BLaER1 treated with 17β-estradiol and CSF1 and Interleukin-3, amounts not matched to agents 10 nM and 100 nM (cell line): Measurements from ENCODE around the gene CCDC144A.
"Not testable (repeated sequence)": the region's sequence is repeated elsewhere in the genome, so short reads cannot be mapped to it uniquely, and the experiment has no call there.

Experiments used
- H3K27ac ChIP-seq, 11 experiments: shearing (Covaris generic); formaldehyde crosslinking; 2 replicates each; pipeline ENCODE4 v1.8.1; 2022
- H3K27me3 ChIP-seq, 11 experiments: shearing (Covaris generic); formaldehyde crosslinking; 2 replicates each; pipeline ENCODE4 v1.8.1; 2022
- H3K36me3 ChIP-seq, 11 experiments: shearing (Covaris generic); formaldehyde crosslinking; 2 replicates each; pipeline ENCODE4 v1.8.1; 2022
- H3K4me1 ChIP-seq, 10 experiments: shearing (Covaris generic); formaldehyde crosslinking; 2 replicates each; pipeline ENCODE4 v1.8.1; 2022
- H3K4me2 ChIP-seq, 11 experiments: shearing (Covaris generic); formaldehyde crosslinking; 2 replicates each; pipeline ENCODE4 v1.8.1; 2022
- H3K4me3 ChIP-seq, 10 experiments: shearing (Covaris generic); formaldehyde crosslinking; 2 replicates each; pipeline ENCODE4 v1.8.1; 2022
- H3K9ac ChIP-seq, 11 experiments: shearing (Covaris generic); formaldehyde crosslinking; 2 replicates each; pipeline ENCODE4 v1.8.1; 2022
- H3K9me3 ChIP-seq, 11 experiments: shearing (Covaris generic); formaldehyde crosslinking; replicated peaks in 1 of 11; 2 replicates each; pipeline ENCODE4 v1.8.1; 2022
- H4K20me1 ChIP-seq, 11 experiments: shearing (Covaris generic); formaldehyde crosslinking; 2 replicates each; pipeline ENCODE4 v1.8.1; 2022
- Cebpa-rat ChIP-seq, 11 experiments: shearing (Covaris generic); IDR thresholded peaks; 2 replicates each; pipeline ENCODE4 v1.8.1; 2022

Gene CCDC144A

DNA sequence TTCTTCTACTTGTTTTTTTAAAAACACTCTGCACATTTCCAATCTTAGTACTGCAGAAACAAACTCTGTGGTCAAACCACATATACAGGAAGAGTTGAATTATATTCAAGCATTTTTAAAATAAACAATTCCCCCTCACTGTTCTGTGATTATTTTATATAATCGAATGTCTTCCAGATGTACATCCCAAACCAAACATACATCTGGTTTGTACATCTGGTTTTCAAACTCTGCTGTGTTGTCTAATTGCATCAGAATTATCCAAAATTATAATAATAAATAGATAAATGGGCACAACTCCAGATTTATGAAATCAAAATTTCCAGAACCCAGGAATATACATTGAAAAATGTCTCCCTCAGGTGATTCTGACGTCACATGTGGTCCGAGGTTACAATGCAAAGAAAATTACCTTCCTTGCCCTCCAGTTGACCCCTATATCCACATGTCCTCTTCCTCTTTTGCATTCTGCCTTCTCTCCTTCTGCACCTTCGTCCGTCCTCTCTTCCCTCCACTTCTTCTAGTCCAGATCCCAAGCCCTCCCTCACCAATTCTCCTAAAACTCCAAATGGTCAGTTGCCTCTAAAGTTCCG is 13.3 kb upstream of the CCDC144A start:
- H3K4me2 ChIP-seq = no peak overlapping the region
- TF ChIP-seq Cebpa-rat (IDR thresholded peaks at IDR 0.05) = no peak
- 0 out of 20 replicates have a peak, but pooled peaks cover 0 to 8% (median 0%) of the 10 kb centered on the region in 10 experiments for H3K4me1 ChIP-seq
- H3K9me3 ChIP-seq = 0 out of 22 replicates have a peak, but pooled peaks cover 0 to 4% (median 0%) of the 10 kb centered on the region in 11 experiments
- H3K4me3 ChIP-seq = no peak overlapping the region
- H3K9ac ChIP-seq = no peak overlapping the region
- 0 out of 22 replicates have a peak, but pooled peaks cover 0 to 3% (median 0%) of the 10 kb centered on the region in 11 experiments for H3K27me3 ChIP-seq
- H3K36me3 ChIP-seq = no peaks in the 10 kb centered on the region
- no peak overlapping the region for H3K27ac ChIP-seq
- H4K20me1 ChIP-seq = no peaks in the 10 kb centered on the region

GRCh38 chr17:16683290-16684138 is 6.5 kb upstream of the CCDC144A start:
- not testable (repeated sequence) for H3K4me1 ChIP-seq, H4K20me1 ChIP-seq, H3K9me3 ChIP-seq, H3K9ac ChIP-seq, H3K36me3 ChIP-seq, H3K27ac ChIP-seq
- Histone ChIP-seq H3K4me2 (peak overlapping the region; percentile 26 to 65 (median 48); a peak in 17 of 22 replicates), H3K27me3 (peaks cover 13 to 25% (median 22%) of the 10 kb centered on the region in 11 experiments; a peak in 21 of 22 replicates), H3K4me3 (peak overlapping the region in 5 of 10 experiments; percentile 12 to 41 (median 31); a peak in 3 of 20 replicates)

GRCh38 chr17:16686019-16686418 is 4.0 kb upstream of the CCDC144A start:
- not testable (repeated sequence) for H3K27ac ChIP-seq

GRCh38 chr17:16687151-16687550 is 2.9 kb upstream of the CCDC144A start:
- peaks cover 13 to 23% (median 19%) of the 10 kb centered on the region in 11 experiments; a peak in 21 of 22 replicates for H3K27me3 ChIP-seq
- not testable (repeated sequence) for H3K27ac ChIP-seq, H3K36me3 ChIP-seq, H4K20me1 ChIP-seq, H3K4me1 ChIP-seq, H3K4me2 ChIP-seq, H3K4me3 ChIP-seq, H3K9ac ChIP-seq
- H3K9me3 ChIP-seq = peaks cover 3 to 19% (median 12%) of the 10 kb centered on the region in 11 experiments; a peak in 15 of 22 replicates

More at GRCh38 chr17:16686019-16686418, 4.0 kb upstream of the CCDC144A start:
- H3K36me3 ChIP-seq, H3K4me2 ChIP-seq, H3K4me3 ChIP-seq, H3K9ac ChIP-seq, H3K4me1 ChIP-seq, H4K20me1 ChIP-seq: not testable (repeated sequence)
- Histone ChIP-seq H3K9me3 (peaks cover 3 to 19% (median 12%) of the 10 kb centered on the region in 11 experiments; a peak in 15 of 22 replicates), H3K27me3 (peaks cover 13 to 25% (median 22%) of the 10 kb centered on the region in 11 experiments; a peak in 21 of 22 replicates)

DNA sequence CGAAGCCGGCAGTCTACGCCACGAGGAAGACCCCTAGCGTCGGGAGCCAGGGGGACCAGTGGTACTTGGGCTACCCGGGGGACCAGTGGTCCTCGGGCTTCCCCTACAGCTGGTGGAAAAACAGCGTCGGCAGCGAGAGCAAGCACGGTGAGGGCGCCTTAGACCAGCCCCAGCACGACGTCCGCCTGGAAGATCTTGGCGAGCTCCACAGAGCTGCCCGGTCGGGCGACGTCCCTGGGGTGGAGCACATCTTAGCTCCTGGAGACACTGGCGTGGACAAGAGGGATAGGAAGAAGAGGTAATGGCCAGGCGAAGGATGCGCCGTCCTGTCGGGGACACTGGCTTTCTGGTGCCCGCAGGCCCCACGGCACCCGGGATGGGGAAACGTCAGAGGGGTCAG is 406 bp downstream of the CCDC144A start:
- H3K27ac ChIP-seq, H3K9ac ChIP-seq, H4K20me1 ChIP-seq, H3K4me3 ChIP-seq, H3K4me2 ChIP-seq, H3K27me3 ChIP-seq, H3K4me1 ChIP-seq, H3K36me3 ChIP-seq: not testable (repeated sequence)
- peaks cover 3 to 15% (median 12%) of the 10 kb centered on the region in 11 experiments; a peak in 15 of 22 replicates for H3K9me3 ChIP-seq

- H3K4me2 ChIP-seq, H3K4me3 ChIP-seq, H3K36me3 ChIP-seq, H3K9ac ChIP-seq, H3K27me3 ChIP-seq, H4K20me1 ChIP-seq, H3K27ac ChIP-seq, H3K9me3 ChIP-seq: not testable (repeated sequence)
- peaks cover 0 to 14% (median 0%) of the 10 kb centered on the region in 10 experiments; a peak in 3 of 20 replicates for H3K4me1 ChIP-seq
Observed at GRCh38 chr17:16697603-16698002, 7.6 kb downstream of the CCDC144A start.

DNA sequence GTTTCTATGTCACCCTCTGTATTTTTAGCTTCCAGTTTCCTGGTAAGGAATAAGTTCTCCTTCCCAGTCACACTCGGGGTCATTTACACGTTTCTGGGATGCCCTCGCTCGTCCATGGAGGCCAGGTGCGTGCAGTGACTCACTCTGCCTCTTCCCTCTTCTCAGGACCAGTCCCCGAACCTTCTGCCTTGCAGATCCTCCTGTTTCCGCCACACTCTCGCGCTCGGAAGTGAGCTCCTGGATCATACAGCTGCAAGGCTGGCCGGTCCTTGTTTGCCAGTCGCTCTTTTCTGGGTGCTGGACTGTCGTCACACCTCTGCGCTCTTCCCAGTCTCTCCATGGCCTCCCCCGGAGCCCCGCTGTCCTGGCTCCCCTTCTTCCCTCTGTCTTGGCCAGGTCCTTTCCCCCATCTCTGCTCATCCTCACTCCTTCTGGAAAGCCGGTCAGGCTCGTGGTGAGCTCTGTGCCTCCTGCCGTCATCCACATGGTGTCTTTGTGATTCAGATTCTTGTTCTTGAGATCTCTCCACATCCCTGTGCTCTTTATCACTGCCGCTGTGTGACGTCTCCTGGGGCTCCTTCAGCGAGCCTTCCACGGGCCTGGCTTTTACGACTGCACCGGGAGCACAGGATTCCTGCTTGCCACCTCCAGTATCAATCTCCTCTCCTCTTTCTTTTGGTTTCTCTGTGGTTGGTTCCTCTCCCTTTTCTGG is 55.6 kb downstream of the CCDC144A start:
- not testable (repeated sequence) for H3K36me3 ChIP-seq, H3K9me3 ChIP-seq, H3K27ac ChIP-seq, H3K9ac ChIP-seq, H4K20me1 ChIP-seq, H3K4me1 ChIP-seq, H3K4me3 ChIP-seq
- Histone ChIP-seq H3K27me3 (peaks cover 12 to 35% (median 30%) of the 10 kb centered on the region in 11 experiments), H3K4me2 (peak overlapping the region in 2 of 11 experiments; percentile 45 to 47; a peak in 2 of 22 replicates)

GRCh38 chr17:16746571-16746970 is 56.5 kb downstream of the CCDC144A start:
- not testable (repeated sequence) for H3K9ac ChIP-seq, H3K9me3 ChIP-seq, H3K36me3 ChIP-seq, H3K4me3 ChIP-seq, H4K20me1 ChIP-seq, H3K4me1 ChIP-seq, H3K27ac ChIP-seq, H3K4me2 ChIP-seq
- H3K27me3 ChIP-seq = peaks cover 12 to 35% (median 30%) of the 10 kb centered on the region in 11 experiments

DNA sequence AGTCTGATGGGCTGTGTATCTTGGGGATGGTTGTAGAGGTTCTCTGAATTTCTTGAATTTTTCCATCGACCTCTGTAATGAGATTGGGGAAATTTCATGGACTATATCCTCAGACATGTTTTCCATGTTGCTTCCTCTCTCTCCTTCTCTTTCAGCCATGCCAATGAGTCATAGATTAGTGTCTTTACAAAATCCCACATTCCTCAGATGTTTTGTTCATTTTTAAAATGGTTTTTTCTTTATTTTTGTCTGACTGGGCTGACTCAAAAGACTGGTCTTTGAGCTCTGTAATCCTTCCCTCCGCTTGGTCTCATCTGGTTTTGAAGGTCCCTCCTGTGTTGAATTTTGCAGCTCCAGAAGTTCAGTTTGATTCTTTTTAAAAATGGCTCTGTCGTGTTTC is 60.5 kb downstream of the CCDC144A start:
- H3K9ac ChIP-seq, H3K4me2 ChIP-seq, H3K36me3 ChIP-seq, H4K20me1 ChIP-seq, H3K27ac ChIP-seq, H3K4me3 ChIP-seq, H3K9me3 ChIP-seq: not testable (repeated sequence)
- Histone ChIP-seq H3K4me1 (peaks cover 0 to 15% (median 8%) of the 10 kb centered on the region in 10 experiments; a peak in 9 of 20 replicates), H3K27me3 (peaks cover 9 to 27% (median 24%) of the 10 kb centered on the region in 11 experiments)

DNA sequence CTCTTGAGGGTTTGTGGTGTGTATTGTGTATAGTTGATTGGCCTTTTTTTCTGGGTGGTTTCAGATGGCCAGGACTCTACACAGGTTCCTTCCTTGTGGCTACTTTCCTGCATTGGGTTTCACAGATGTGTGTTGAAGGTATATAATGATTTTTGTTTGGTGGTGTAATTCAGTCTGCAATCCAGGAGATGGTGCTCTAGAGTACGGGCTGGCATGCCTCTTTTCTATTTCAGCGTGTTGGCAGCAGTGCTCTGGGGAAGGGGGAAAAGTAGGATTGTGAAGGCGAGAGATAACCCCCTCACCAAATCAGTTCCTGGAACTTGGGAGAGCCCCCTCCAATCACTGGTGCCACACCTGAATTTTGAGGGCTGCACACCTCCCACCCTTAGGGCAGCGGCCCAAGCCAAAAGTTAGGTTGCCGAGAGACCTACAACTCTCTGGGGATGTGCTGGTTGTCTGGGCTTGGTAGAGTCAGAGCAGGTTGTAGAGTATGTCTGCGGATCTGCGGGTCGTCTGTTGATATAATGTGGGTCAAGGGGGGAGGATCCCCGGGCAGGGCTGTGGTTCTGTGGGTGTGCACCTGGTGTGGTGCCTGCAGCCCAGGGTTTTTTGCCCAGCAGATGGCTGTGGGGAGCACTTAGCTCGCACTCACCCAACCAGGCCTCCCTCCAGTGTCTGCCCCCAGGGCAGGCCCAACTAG is 61.3 kb downstream of the CCDC144A start:
- not testable (repeated sequence) for H3K4me3 ChIP-seq, H4K20me1 ChIP-seq, H3K9ac ChIP-seq, H3K27ac ChIP-seq, H3K36me3 ChIP-seq
- Histone ChIP-seq H3K27me3 (peaks cover 3 to 18% (median 15%) of the 10 kb centered on the region in 11 experiments; a peak in 20 of 22 replicates), H3K4me2 (peak overlapping the region in 8 of 11 experiments; percentile 16 to 48 (median 43); a peak in 12 of 22 replicates), H3K9me3 (peaks cover 4 to 10% (median 8%) of the 10 kb centered on the region in 11 experiments; a peak in 17 of 22 replicates), H3K4me1 (peaks cover 0 to 15% (median 8%) of the 10 kb centered on the region in 10 experiments; a peak in 9 of 20 replicates)

DNA sequence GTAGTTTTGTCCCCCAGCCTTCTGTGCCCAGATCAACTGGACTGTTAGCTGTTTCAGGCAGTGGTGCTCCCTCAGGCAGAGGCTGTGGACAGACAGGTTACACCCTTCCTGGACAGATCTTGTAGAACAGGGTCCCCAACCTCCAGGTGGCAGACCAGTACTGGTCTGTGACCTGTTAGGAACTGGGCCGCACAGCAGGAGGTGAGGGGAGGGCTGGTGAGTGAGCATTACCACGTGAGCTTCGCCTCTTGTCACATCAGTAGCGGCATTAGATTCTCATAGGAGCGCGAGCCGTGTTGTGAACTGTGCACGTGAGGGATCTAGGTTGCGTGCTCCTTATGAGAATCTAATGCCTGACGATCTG is 61.9 kb downstream of the CCDC144A start:
- H3K36me3 ChIP-seq, H4K20me1 ChIP-seq, H3K9ac ChIP-seq, H3K27ac ChIP-seq, H3K4me3 ChIP-seq: not testable (repeated sequence)
- H3K9me3 ChIP-seq = peaks cover 4 to 14% (median 8%) of the 10 kb centered on the region in 11 experiments; a peak in 18 of 22 replicates
- H3K4me1 ChIP-seq = peaks cover 0 to 15% (median 8%) of the 10 kb centered on the region in 10 experiments; a peak in 9 of 20 replicates
- peaks cover 2 to 13% (median 11%) of the 10 kb centered on the region in 11 experiments; a peak in 19 of 22 replicates for H3K27me3 ChIP-seq
- peak overlapping the region in 8 of 11 experiments; percentile 16 to 48 (median 43); a peak in 12 of 22 replicates for H3K4me2 ChIP-seq

DNA sequence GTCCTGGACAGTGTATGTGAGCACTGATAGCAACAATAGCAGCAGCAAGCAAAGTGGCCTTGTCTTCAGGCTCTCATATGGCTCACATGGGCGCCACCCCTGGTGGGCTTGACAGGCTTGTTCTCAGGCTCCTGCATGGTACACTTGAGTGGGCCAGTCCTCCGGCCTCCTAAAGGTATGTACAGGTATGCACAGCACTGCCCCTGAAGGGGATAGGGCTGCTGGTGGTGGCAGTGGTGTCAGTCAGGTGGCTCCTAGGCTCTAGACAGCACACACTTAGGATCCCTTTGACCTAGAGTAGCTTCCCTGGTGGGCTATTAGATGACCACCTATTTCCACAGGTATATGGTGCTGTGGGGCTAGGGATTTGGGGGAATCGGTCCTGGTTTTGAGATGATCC is 67.5 kb downstream of the CCDC144A start:
- H3K4me2 ChIP-seq, H3K27me3 ChIP-seq, H3K36me3 ChIP-seq, H3K4me3 ChIP-seq, H3K4me1 ChIP-seq, H3K27ac ChIP-seq, H4K20me1 ChIP-seq, H3K9ac ChIP-seq: not testable (repeated sequence)
- H3K9me3 ChIP-seq = peaks cover 4 to 14% (median 8%) of the 10 kb centered on the region in 11 experiments; a peak in 18 of 22 replicates
